Left lung (tissue), 10 donors: ENCODE data around the gene MEGF8. TPM values are rescaled to one million over a fixed set of nuclear protein-coding genes. Genes with fewer than 3 reads are reported as not detected.

Experiments used
- ATAC-seq: fragments of 200-7000 bp; cut with Tn5 transposase; one replicate; pipeline ENCODE4 v1.9.1; 2020; ENCODE audit warnings: moderate library complexity
- DNase-seq, 4 donors: peaks; one replicate each; pipeline ENCODE4 v3.0.0-alpha.2; 2013 to 2020
- H3K27ac ChIP-seq, 2 donors: fragments of 200-600 bp; sonication (generic) in 1 of 2; one replicate each; pipeline versions ENCODE4 v1.5.0 to v1.8.0; 2020 to 2021
- H3K27me3 ChIP-seq, 2 donors: fragments of 200-600 bp; sonication (generic) in 1 of 2; one replicate each; pipeline versions ENCODE4 v1.5.0 to v1.8.0; 2020 to 2021
- H3K36me3 ChIP-seq, 2 donors: fragments of 200-600 bp; sonication (generic) in 1 of 2; one replicate each; pipeline versions ENCODE4 v1.5.0 to v1.8.0; 2020 to 2021
- H3K4me1 ChIP-seq, 2 donors: fragments of 200-600 bp; one replicate each; pipeline ENCODE4 v1.8.0; 2021
- H3K4me3 ChIP-seq, 2 donors: fragments of 200-600 bp; sonication (generic) in 1 of 2; one replicate each; pipeline versions ENCODE4 v1.5.0 to v1.8.0; 2020 to 2021; ENCODE audit warnings: mild to moderate bottlenecking in 1 of 2
- H3K9me3 ChIP-seq, 2 donors: fragments of 200-600 bp; sonication (generic) in 1 of 2; one replicate each; pipeline versions ENCODE4 v1.5.0 to v1.8.0; 2020 to 2021
- CTCF ChIP-seq, 2 donors: fragments of 200-600 bp; sonication (generic) in 1 of 2; IDR thresholded peaks; one replicate each; pipeline versions ENCODE4 v1.5.0 to v1.8.0; 2021; ENCODE audit warnings: antibody characterized with exemption in 2 of 2
- intact Hi-C, 2 donors: fragments of 100-400 bp; cut with DNase I; formaldehyde crosslinking; loops; one replicate each; pipeline versions ENCODE4 v1.11.2 to v1.14.2; 2022
- polyA plus RNA-seq, 6 donors: library from polyadenylated mRNA; unstranded; fragments of 120-200 nt; gene quantifications; one replicate each; pipeline ENCODE4 v1.2.1, GENCODE V29; 2013; ENCODE audit not compliant: insufficient read length in 6 of 6
- total RNA-seq, 2 donors: library from RNA; stranded (reverse); fragmentation: NEBNext Ultra II Directional; extraction: Animal tissue kit (Norgen Biotek cat#: 25700); gene quantifications; one replicate each; pipeline ENCODE4 v1.2.1, GENCODE V29; 2021
- donor health status: DM: no; HTN: yes; CAD: no.
- donor health status: DM: no; HTN: no; CAD: no.

The MEGF8 gene
- total and polyA plus RNA-seq, 8 donors = 15.7 to 38.9 (median 34.8) TPM

DNA sequence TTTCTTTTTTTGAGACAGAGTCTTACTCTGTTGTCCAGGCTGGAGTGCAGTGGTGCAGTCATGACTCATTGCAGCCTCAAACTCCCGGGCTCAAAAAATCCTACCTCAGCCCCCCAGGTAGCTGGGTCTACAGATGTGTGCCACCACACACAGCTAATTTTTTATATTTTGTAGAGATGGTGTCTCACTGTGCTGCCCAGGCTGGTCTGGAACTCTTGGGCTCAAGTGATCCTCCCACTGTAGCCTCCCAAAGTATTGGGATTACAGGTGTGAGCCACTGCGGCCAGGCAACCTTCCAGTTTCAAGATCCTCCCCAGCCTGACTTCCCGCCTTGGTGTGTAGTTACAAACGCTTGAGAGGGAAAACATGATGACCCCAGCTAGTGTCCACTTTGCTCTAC is 42.5 kb downstream of the MEGF8 start:
- DNase-seq = no peak
- TF ChIP-seq CTCF (IDR thresholded peaks at IDR 0.05) = no peak
- Histone ChIP-seq H3K27ac (no peak overlapping the region), H3K4me1 (no peaks in the 10 kb centered on the region), H3K27me3 (no peaks in the 10 kb centered on the region), H3K9me3 (peaks cover 0 to 7% of the 10 kb centered on the region in 2 donors), H3K4me3 (no peak overlapping the region), H3K36me3 (peaks cover 0 to 19% of the 10 kb centered on the region in 2 donors)
- ATAC-seq = no peak
- intact Hi-C loops = no loop called here

DNA sequence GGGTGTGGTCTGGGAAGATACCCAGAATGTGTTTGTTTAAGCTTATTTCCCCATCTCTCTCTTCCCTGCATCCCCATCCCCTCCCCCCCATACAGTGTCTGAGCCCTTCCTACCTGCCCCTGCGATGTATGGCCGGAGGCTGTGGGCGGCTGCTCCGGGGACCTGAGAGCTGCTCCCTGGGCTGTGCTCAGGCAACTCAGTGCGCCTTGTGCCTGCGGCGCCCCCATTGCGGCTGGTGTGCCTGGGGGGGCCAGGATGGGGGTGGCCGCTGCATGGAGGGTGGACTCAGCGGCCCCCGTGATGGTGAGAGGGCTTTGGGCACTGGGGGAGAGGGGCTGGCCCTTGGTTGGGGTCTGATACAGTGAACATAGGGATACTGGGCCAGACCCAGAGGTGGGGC is 42.9 kb downstream of the MEGF8 start:
- no peak for ATAC-seq

DNA sequence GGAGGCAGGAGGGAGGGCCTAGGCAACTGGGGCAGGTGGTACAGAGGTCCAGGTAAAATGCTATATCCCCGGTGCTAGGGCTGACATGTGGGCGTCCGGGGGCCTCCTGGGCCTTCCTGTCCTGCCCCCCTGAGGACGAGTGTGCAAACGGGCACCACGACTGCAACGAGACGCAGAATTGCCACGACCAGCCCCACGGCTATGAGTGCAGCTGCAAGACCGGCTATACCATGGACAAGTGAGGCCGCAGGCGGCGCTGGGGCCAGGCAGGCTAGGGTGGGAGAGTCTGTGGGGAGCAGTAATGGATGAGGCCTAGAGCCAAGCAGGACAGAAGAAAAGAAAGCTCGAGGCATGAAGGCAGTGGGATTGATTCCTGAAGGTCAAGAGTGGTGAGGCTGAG is 43.3 kb downstream of the MEGF8 start:
- intact Hi-C loops = no loop called here
- DNase-seq (no peak), ATAC-seq (no peak)
- Histone ChIP-seq H3K4me1 (no peaks in the 10 kb centered on the region), H3K27me3 (no peaks in the 10 kb centered on the region), H3K36me3 (peaks cover 0 to 11% of the 10 kb centered on the region in 2 donors), H3K27ac (no peak overlapping the region), H3K4me3 (no peak overlapping the region), H3K9me3 (peaks cover 0 to 5% of the 10 kb centered on the region in 2 donors)
- no peak for TF ChIP-seq CTCF (IDR thresholded peaks at IDR 0.05)

More for the DNA sequence above, 42.9 kb downstream of the MEGF8 start:
- Histone ChIP-seq H3K9me3 (peaks cover 0 to 7% of the 10 kb centered on the region in 2 donors), H3K36me3 (peaks cover 0 to 15% of the 10 kb centered on the region in 2 donors), H3K4me3 (no peak overlapping the region), H3K27me3 (no peaks in the 10 kb centered on the region), H3K4me1 (no peaks in the 10 kb centered on the region), H3K27ac (no peak overlapping the region)
- no peak for DNase-seq
- TF ChIP-seq CTCF (IDR thresholded peaks at IDR 0.05) = no peak
- intact Hi-C loops = no loop called here

DNA sequence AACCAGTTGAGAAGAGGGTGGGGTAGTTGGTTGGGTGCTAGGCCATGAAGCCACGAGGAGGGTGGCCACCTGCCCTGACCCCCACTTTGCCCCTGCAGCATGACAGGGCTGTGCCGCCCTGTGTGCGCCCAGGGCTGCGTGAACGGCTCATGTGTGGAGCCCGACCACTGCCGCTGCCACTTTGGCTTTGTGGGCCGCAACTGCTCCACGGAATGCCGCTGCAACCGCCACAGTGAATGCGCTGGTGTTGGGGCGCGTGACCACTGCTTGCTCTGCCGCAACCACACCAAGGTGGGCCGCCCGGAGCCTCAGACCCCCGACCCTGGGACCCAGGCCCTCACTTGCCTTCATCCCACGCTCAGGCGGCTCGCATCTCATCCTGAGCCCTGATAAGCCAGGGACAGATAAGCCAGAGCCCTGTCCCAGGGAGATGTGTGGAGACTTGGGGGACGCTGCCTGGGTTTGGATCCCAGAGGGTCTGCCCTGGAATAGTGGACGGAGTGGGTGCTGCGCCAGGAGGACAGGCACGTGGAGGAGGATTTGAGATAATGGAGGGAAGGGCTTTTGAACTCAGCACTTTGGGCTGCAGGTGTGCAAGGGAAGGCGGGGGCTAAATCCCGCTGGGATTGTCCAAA is 44.1 kb downstream of the MEGF8 start:
- intact Hi-C loops = no loop called here
- no peak overlapping the region for H3K27ac ChIP-seq
- peaks cover 0 to 5% of the 10 kb centered on the region in 2 donors for H3K36me3 ChIP-seq
- TF ChIP-seq CTCF (IDR thresholded peaks at IDR 0.05) = no peak
- H3K4me3 ChIP-seq = no peak overlapping the region
- no peaks in the 10 kb centered on the region for H3K4me1 ChIP-seq
- H3K9me3 ChIP-seq = no peaks in the 10 kb centered on the region
- no peak for ATAC-seq
- H3K27me3 ChIP-seq = no peaks in the 10 kb centered on the region
- DNase-seq = no peak

- intact Hi-C loops = no loop called here
- no peaks in the 10 kb centered on the region for H3K9me3 ChIP-seq
- TF ChIP-seq CTCF (IDR thresholded peaks at IDR 0.05) = no peak
- peaks cover 0 to 9% of the 10 kb centered on the region in 2 donors for H3K36me3 ChIP-seq
- ATAC-seq (no peak), DNase-seq (no peak)
- H3K4me3 ChIP-seq = no peak overlapping the region
- no peaks in the 10 kb centered on the region for H3K27me3 ChIP-seq
- no peaks in the 10 kb centered on the region for H3K4me1 ChIP-seq
- no peak overlapping the region for H3K27ac ChIP-seq
These were observed 44.7 kb downstream of the MEGF8 start for GRCh38 chr19:42370068-42370520.
